ENCODE measurements around the gene CDA. TPM values are rescaled to one million over a fixed set of nuclear protein-coding genes. Genes with fewer than 3 reads are reported as not detected.

The CDA gene
- total and polyA plus RNA-seq, 10 of the 15 experiments (the other 5 are each of a cell fraction or from before 2014, with no cell fraction given): not detected

GRCh38 chr1:20602851-20603450 lies 14.1 kb downstream of the CDA start:
- H3K36me3 ChIP-seq (ENCODE audit: control insufficient read depth in 2 of 2, insufficient read depth in 2 of 2, low read length in 1 of 2): no peaks in the 10 kb centered on the region
- no TSS peak for BruUV-seq (replicated peaks)
- H4K20me1 ChIP-seq (ENCODE audit: control insufficient read depth, insufficient read depth): no peaks in the 10 kb centered on the region
- H3K4me2 ChIP-seq (ENCODE audit: control insufficient read depth, insufficient read depth): no peak overlapping the region
- H3K9ac ChIP-seq (ENCODE audit: control insufficient read depth, insufficient read depth, low read length): no peak overlapping the region
- DNase-seq (ENCODE audit: low read depth, low spot score): no peak
- in situ Hi-C loops (cut with MboI): no loop called here
- H3K9me3 ChIP-seq (replicated peaks; ENCODE audit: control insufficient read depth, insufficient read depth, low read length): no peaks in the 10 kb centered on the region; the same call in 2 of the 3 replicates
- H3K79me2 ChIP-seq (ENCODE audit: control insufficient read depth, insufficient read depth, low read length): no peaks in the 10 kb centered on the region
- ChIA-PET RAD21 (ENCODE audit: unreplicated experiment) (no interaction called here), SMC1A (ENCODE audit: uncharacterized antibody, unreplicated experiment) (no interaction called here), CTCF (interaction anchor here (0.7 kb wide), 1 partner anchor 10 kb away, joined by 3 read pairs; no protein-coding TSS in a partner anchor), POLR2A (no interaction called here)
- no peak for ATAC-seq
- no peaks in the 10 kb centered on the region for H3K27me3 ChIP-seq (replicated peaks in 1 of 2; ENCODE audit: control insufficient read depth in 2 of 2, insufficient read depth in 2 of 2, low read length in 1 of 2)
- no peak for TF ChIP-seq PRDM15 (CRISPR knock-in tag; IDR thresholded peaks at IDR 0.05)
- no peak for TF ChIP-seq FOXK2 (IDR thresholded peaks at IDR 0.05)
- TF ChIP-seq BCL11A (IDR thresholded peaks at IDR 0.05; ENCODE audit: low read depth, low read length): no peak
- TF ChIP-seq RAD21 (IDR thresholded peaks at IDR 0.05; ENCODE audit: insufficient read depth, low read depth, low read length): no peak
- no peak for TF ChIP-seq MEF2A (IDR thresholded peaks at IDR 0.05; ENCODE audit: insufficient read depth, low read depth, low read length)
- TF ChIP-seq MEF2B (IDR thresholded peaks at IDR 0.05; ENCODE audit: partially characterized antibody, poor library complexity, severe bottlenecking): no peak
- TF ChIP-seq ZNF592 (IDR thresholded peaks at IDR 0.05): no peak
- no peak for TF ChIP-seq HCFC1 (IDR thresholded peaks at IDR 0.05; ENCODE audit: low read length)
- TF ChIP-seq SPI1 (IDR thresholded peaks at IDR 0.05; ENCODE audit: borderline replicate concordance, insufficient read depth, low read depth, low read length): no peak
- TF ChIP-seq ZZZ3 (IDR thresholded peaks at IDR 0.05; ENCODE audit: control insufficient read depth, insufficient read length, low read depth): no peak
- no peak overlapping the region for H2AFZ ChIP-seq (ENCODE audit: control insufficient read depth, low read depth, low read length)
- 46% methylated on average over 4 of the region's 4 CpGs for WGBS (ENCODE audit: insufficient coverage, insufficient replicate concordance, low lambda C conversion rate, missing lambda C conversion rate)
- intact Hi-C loops (cut with micrococcal nuclease; ENCODE audit: unreplicated experiment): no loop called here
- no peaks in the 10 kb centered on the region for H3K4me1 ChIP-seq (ENCODE audit: control insufficient read depth, insufficient read depth, low read length)
- no peak for FAIRE-seq
- H3K27ac ChIP-seq (ENCODE audit: control insufficient read depth, insufficient read depth): no peak overlapping the region
- H3K4me3 ChIP-seq: no peak overlapping the region
